Adipocyte (in vitro differentiated cells): ENCODE results near the gene ADNP.

Experiments
- DNase-seq: peaks from one replicate; pipeline ENCODE4 v3.0.0-alpha.2; 2015; ENCODE audit warnings: low read depth
- H3K27me3 ChIP-seq: replicated peaks from 2 replicates; pipeline ENCODE4 v1.7.0; 2013; ENCODE audit warnings: mild to moderate bottlenecking, low read length, moderate library complexity; ENCODE audit not compliant: control insufficient read depth, insufficient read depth
- H3K36me3 ChIP-seq: 2 replicates; pipeline ENCODE4 v1.7.0; 2013; ENCODE audit warnings: low read length, mild to moderate bottlenecking, moderate library complexity; ENCODE audit not compliant: control insufficient read depth, insufficient read depth, severe bottlenecking
- H3K4me1 ChIP-seq: 2 replicates; pipeline ENCODE4 v1.7.0; 2013; ENCODE audit warnings: mild to moderate bottlenecking, low read length, moderate library complexity; ENCODE audit not compliant: control insufficient read depth, insufficient read depth
- H3K4me3 ChIP-seq: 2 replicates; pipeline ENCODE4 v1.7.0; 2013; ENCODE audit warnings: mild to moderate bottlenecking, low read length, moderate library complexity
- H3K9ac ChIP-seq: 2 replicates; pipeline ENCODE4 v1.7.0; 2013; ENCODE audit warnings: mild to moderate bottlenecking, low read length, moderate library complexity
- H3K9me3 ChIP-seq: 2 replicates; pipeline ENCODE4 v1.7.0; 2013; ENCODE audit warnings: mild to moderate bottlenecking, low read length, moderate library complexity; ENCODE audit not compliant: control insufficient read depth

ADNP gene

DNA sequence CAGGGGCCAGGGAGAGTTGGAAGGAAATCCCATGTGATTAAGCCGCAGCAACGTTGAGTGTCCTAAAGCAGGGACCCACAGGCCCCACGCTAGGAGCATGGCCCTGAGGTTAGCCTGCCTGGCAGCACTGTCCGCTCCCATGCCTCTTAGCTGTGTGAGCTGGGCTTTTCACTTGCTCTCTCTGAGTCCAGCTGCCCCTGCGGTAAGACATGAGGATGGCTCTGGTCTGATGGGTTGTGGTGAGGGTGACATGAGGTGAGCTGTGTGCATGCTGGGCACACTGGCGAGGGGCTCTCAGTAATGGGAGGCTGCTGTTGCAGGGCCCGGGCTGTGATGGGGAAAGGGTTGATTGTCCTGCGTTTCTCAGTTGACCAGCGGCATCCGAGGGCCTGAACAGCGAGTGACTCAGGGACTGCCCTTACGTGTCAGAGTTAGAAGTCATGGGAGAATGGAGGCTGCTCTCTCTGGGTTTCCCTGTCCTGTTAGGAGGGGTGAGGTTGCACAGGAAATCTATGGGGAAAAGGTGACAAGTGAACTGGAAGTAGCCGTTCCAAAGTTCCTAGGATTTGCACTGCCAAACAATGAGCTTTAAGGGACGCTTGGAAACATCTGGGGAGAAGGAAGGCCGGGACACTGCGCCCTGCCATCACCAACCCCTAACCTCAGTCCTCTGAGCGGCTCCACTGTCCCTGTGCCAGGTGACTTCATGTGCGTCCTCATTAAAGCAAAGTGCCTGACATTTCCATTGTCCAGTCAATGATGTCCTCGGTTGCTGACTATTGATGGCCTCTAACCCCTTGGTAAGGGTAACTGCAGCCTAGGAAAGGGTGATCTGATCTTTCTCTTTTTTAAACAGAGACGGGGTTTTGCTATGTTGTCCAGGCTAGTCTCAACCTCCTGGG, 51.3 kb downstream of the ADNP start:
- H3K27me3 ChIP-seq: no peaks in the 10 kb centered on the region
- no peak overlapping the region for H3K4me3 ChIP-seq
- DNase-seq: no peak
- H3K4me1 ChIP-seq: no peaks in the 10 kb centered on the region
- no peak overlapping the region for H3K9ac ChIP-seq
- no peaks in the 10 kb centered on the region for H3K36me3 ChIP-seq
- no peaks in the 10 kb centered on the region for H3K9me3 ChIP-seq

DNA sequence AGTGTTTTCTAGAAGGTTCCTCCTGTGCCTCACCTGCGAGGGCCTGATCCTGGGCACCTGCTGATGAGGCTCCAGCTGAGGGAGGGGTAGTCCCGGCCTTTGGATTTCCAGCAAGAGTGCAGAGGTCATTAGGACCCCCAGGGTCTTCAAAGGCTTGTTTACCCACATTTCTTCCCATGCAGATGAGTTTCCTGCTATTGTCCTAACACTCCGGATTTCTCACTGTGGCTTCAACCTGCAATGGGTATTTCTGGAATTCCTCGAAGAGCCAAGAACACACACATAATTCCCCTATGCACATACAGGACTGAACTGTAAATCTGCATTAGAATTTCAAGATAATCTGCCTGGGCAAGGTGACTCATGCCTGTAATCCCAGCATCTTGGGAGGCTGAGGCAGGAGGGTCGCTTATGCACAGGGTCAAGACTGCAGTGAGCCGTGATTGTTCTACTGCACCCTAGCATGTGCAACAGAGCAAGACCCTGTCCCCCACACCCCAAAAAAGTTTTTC, 53.9 kb downstream of the ADNP start:
- no peak overlapping the region for H3K4me3 ChIP-seq
- H3K27me3 ChIP-seq: no peaks in the 10 kb centered on the region
- no peak overlapping the region for H3K9ac ChIP-seq
- no peaks in the 10 kb centered on the region for H3K36me3 ChIP-seq
- H3K4me1 ChIP-seq: no peaks in the 10 kb centered on the region
- no peaks in the 10 kb centered on the region for H3K9me3 ChIP-seq
- no peak for DNase-seq

DNA sequence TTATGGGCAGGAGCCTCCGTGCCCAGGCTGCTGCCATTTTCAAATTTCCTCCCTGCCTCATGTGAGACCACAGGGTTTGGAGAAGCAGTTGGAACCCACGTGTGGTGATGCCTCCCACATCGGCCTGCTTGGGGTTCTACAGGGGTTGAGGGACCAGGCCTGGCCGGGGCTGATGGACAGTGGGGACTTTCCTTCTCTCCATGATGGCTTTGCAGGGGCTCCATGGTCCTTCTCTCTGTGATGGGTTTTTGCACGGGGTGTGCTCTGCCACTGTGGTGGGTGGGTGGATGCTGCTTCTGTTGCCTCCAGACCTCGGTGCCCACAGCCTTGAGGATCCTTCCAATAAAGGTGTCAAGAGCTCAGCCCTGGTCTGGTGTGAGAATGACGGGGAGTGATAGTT, 54.4 kb downstream of the ADNP start:
- Histone ChIP-seq H3K4me1 (no peaks in the 10 kb centered on the region), H3K36me3 (no peaks in the 10 kb centered on the region), H3K4me3 (no peak overlapping the region), H3K9me3 (no peaks in the 10 kb centered on the region), H3K27me3 (no peaks in the 10 kb centered on the region), H3K9ac (no peak overlapping the region)
- DNase-seq: no peak

DNA sequence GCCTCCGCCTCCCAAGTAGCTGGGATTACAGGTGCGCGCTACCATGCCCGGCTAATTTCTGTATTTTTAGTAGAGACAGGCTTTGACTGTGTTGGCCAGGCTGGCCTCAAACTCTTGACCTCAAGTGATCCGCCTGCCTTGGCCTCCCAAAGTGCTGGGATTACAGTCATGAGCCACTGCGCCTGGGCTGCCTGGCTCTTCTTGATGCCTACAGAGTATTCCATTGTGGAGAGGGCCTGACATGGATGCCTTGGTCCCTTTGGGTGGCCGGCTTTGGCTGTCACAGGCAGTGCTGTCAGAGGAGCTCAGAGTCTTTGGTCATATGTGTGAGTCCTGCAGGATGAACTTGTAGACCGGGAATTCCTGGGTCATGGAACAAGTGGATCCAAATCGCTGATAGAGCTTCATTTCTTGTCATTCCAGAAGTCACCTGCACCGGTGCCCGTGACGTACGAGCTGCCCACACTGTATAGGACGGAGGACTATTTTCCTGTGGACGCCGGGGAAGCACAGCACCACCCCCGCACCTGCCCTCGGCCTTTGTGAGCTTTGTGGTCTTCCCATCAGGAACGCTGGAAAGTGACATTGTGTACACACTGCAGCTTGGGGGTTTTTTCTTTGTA, 55.1 kb downstream of the ADNP start:
- Histone ChIP-seq H3K9ac (no peak overlapping the region), H3K4me3 (no peak overlapping the region), H3K27me3 (no peaks in the 10 kb centered on the region), H3K36me3 (no peaks in the 10 kb centered on the region), H3K4me1 (no peaks in the 10 kb centered on the region), H3K9me3 (no peaks in the 10 kb centered on the region)
- no peak for DNase-seq

DNA sequence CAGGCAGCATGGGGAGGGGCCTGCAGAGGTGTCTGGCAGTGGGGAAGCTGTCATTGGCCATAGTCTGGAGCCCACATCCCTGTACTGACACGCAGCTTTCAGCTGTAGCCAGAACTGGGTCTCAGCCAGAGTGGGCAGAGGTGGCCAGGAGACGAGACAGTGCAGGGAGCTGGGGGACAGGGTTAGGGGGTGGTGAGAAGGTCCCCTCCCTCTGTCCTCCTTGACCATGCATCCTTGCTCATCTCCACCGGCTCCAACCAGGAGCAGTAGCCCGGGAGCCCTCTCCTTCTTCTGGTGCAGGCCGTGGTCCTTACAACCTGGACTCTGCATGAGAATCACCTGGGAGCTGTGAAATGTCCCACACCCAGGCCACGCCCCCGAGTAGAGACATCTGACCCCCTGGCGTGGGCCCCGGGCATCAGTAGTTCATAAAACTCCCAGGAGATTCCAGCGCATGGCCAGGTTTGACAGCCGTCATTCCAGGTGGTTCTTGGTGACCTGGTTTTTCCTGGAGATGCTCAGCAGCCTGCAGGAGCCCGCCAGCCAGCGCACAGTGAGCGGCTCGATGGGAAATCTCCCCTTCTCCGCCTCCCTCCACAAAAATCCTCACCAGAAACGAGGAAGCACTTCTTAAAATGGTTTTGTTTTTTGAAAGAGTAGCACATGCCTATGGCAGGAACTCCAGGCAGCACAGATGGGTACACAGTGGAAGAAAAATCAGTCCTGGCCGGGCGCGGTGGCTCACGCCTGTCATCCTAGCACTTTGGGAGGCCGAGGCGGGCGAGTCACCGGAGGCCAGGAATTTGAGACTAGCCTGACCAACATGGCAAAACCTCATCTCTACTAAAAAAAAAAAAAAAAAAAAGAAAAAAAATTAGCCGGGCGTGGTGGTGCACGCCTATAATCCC, 56.2 kb downstream of the ADNP start:
- Histone ChIP-seq H3K27me3 (no peaks in the 10 kb centered on the region), H3K36me3 (no peaks in the 10 kb centered on the region), H3K9ac (no peak overlapping the region), H3K4me3 (no peak overlapping the region), H3K4me1 (no peaks in the 10 kb centered on the region), H3K9me3 (no peaks in the 10 kb centered on the region)
- DNase-seq: no peak

DNA sequence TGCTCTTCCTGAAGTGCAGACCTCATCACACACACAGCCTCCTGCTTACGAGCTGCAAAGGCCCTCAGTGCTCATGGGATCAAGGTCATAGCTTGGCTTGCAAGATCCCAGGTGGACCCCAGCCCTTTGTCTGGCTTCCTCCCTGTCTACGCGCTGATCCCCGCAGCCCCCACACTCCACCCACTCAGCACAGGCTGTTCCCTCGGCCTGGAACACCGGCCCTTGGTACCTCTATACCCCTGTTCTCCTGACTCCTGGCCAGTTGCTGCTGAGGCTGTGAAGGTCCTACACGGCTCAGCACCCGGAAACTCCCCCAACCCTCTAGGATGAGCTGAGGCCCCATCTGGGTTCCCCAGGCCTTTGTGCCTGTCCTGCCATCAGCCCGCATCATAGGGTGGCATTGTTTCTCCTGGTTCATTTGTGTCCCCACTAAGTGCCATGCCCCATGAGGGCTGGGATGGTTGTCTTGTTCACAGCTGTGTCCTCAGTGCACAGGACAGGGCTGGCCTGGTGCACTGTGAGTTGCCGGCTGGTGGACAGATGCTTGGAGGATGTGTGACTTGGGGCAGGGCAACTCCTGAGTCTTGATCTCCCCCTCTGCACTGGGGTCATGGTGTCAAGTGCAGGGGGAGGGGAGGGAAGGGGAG, 57.0 kb downstream of the ADNP start:
- Histone ChIP-seq H3K9ac (no peak overlapping the region), H3K4me3 (no peak overlapping the region), H3K9me3 (no peaks in the 10 kb centered on the region), H3K36me3 (no peaks in the 10 kb centered on the region), H3K27me3 (no peaks in the 10 kb centered on the region), H3K4me1 (no peaks in the 10 kb centered on the region)
- no peak for DNase-seq

DNA sequence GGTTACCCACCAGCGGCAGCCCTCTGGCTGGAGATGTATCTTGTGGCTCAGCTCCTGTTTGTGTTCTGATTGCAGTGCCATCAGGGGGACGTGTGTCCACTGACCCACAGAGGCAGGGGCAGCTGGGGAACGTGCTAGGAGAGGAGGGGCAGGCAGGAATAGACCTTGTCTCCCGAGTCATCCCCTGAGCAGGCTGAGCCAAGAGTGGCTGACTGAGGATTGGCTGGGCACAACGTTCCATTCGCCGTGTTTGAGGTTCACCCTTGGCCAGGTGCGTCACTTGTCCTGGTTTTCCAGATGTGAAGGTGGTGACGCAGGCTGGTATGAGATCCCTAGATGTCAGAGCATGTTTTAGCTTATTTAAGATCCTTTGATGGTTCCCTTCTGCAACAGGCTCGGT, 57.7 kb downstream of the ADNP start:
- H3K36me3 ChIP-seq: no peaks in the 10 kb centered on the region
- H3K9ac ChIP-seq: no peak overlapping the region
- no peaks in the 10 kb centered on the region for H3K9me3 ChIP-seq
- no peaks in the 10 kb centered on the region for H3K4me1 ChIP-seq
- no peak for DNase-seq
- H3K27me3 ChIP-seq: no peaks in the 10 kb centered on the region
- no peak overlapping the region for H3K4me3 ChIP-seq

DNA sequence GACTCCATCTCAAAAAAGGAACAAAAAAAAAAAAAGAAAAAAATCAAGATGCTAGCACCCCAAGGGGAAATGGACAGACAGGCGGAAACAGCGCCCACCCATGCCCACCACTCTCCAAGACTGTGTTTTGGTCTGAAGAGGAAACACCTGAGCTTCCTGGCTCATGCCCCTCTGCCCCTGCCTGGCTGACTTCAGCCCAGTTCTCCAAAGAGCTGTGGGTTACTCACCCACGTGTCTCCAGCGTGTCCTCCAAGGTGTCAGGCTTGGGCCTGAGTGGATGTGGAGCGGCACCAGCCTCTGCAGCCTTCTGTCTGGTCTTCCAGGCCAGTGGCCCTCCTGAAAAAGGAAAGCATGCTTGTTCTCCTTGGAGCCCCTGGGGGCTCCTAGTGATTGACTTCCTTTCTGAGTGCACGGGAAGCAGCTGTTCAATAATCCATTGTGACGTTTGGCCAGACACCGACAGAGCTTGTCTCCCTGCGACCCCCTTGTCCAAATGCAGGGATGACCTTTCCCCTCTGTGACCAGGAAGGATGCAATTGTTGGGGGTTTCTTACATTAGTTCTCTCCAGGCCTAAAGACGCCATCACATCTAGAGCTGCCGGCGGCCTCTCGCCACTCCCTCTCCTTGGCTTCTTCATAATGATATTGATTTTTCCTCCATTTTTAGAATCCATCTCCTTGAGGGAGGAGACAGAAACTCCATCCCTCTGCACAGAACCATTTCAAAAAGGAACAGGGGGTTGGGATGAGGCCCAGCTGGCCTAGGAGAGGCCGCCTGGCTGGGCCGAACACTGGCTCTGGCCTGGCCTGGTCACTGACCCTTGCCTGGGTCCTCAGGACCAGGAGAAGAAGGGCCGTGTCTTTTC, 58.4 kb downstream of the ADNP start:
- Histone ChIP-seq H3K4me3 (no peak overlapping the region), H3K9ac (no peak overlapping the region)

DNA sequence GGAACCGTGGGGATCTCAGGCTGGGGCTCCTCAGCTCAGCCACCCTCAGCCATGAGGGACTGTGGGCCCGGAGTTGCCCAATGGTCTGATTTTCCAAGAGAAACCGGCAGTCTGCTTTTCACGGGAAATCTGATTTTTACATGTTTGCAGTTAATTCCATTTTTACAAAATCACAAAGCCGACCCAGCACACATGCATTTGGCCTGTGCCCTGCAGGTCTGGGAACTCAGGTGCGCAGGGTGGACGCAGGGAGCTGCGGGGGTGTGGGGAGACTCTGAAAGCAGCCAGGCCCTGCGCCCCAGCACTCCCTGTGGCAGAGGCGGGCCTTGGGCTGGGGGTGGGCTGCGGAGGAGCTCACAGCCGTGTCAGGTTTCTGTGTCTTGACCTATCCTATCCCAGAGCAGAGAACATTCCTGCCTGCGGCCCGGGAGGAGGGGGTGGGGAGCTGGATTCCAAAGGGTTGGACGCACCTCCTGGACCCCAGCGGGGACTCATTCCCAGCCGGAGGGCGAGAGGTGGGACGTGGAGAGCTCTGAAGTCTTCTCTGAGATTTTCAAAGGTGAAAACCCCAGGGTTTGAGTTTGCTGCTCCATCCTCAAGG, 60.6 kb downstream of the ADNP start:
- H3K4me3 ChIP-seq: no peak overlapping the region
- H3K9me3 ChIP-seq: no peaks in the 10 kb centered on the region
- H3K27me3 ChIP-seq: no peaks in the 10 kb centered on the region
- no peak overlapping the region for H3K9ac ChIP-seq
- DNase-seq: peak; percentile 14
- no peaks in the 10 kb centered on the region for H3K36me3 ChIP-seq
- H3K4me1 ChIP-seq: no peaks in the 10 kb centered on the region

More for the DNA sequence above, 58.4 kb downstream of the ADNP start:
- no peaks in the 10 kb centered on the region for H3K36me3 ChIP-seq
- H3K27me3 ChIP-seq: no peaks in the 10 kb centered on the region
- no peaks in the 10 kb centered on the region for H3K4me1 ChIP-seq
- H3K9me3 ChIP-seq: no peaks in the 10 kb centered on the region
- DNase-seq: no peak
